Endothelial cell of umbilical vein (primary cell): ENCODE measurements around the gene GLI3. TPM values are rescaled to one million over a fixed set of nuclear protein-coding genes. Genes with fewer than 3 reads are reported as not detected.

Source experiments
- BruUV-seq: library from RNA; stranded (reverse); fragments of 400-500 nt; replicated peaks from 2 replicates; lab custom pipeline; 2021; lab: Mats Ljungman, UMichigan
- CTCF ChIA-PET: fragments of 300-600, 350-600 bp; sonication (Branson Sonifier 250); formaldehyde crosslinking; loops from one replicate; lab custom pipeline; 2021; ENCODE audit warnings: antibody characterized with exemption, inconsistent platforms; lab: Charles Lee
- POLR2A ChIA-PET: fragments of 300-600, 350-600 bp; sonication (Branson Sonifier 250); formaldehyde crosslinking; loops from one replicate; lab custom pipeline; 2021; ENCODE audit warnings: antibody characterized with exemption, inconsistent platforms; lab: Charles Lee
- DNase-seq: peaks from one replicate; pipeline ENCODE4 v3.0.0-alpha.2; 2011; ENCODE audit warnings: low read depth, low spot score
- FAIRE-seq: peaks from 2 replicates; lab custom pipeline; 2011; peaks lifted over from hg19 to GRCh38; lab: Jason Lieb, UNC
- H2AFZ ChIP-seq: 2 replicates; pipeline ENCODE4 v1.6.0; 2012; ENCODE audit warnings: low read depth, low read length, control low read depth, inconsistent platforms
- H3K27ac ChIP-seq: 2 replicates; pipeline ENCODE4 v1.5.1; 2011; ENCODE audit warnings: low read depth, mild to moderate bottlenecking, control low read depth, low read length, moderate library complexity; ENCODE audit not compliant: insufficient read depth
- H3K27me3 ChIP-seq, 2 experiments: 2 replicates each; pipeline versions ENCODE4 v1.6.0 to v1.6.1; 2011; ENCODE audit warnings: low read length in 2 of 2, mixed read lengths in 1 of 2; ENCODE audit not compliant: control insufficient read depth in 2 of 2, insufficient read depth in 2 of 2
- H3K36me3 ChIP-seq, 2 experiments: 2 replicates in 1 of 2; 3 replicates in 1 of 2; pipeline ENCODE4 v1.5.1; 2011; ENCODE audit warnings: low read length in 2 of 2, mild to moderate bottlenecking in 1 of 2, moderate library complexity in 1 of 2; ENCODE audit not compliant: control insufficient read depth in 2 of 2, insufficient read depth in 2 of 2; ENCODE audit errors: extremely low read depth in 1 of 2
- H3K4me1 ChIP-seq: 3 replicates; pipeline ENCODE4 v1.5.1; 2011; ENCODE audit warnings: mild to moderate bottlenecking, low read length; ENCODE audit not compliant: control insufficient read depth, insufficient read depth; ENCODE audit errors: extremely low read depth
- H3K4me2 ChIP-seq: 2 replicates; pipeline ENCODE4 v1.6.1; 2011; ENCODE audit warnings: low read length, control low read depth, mixed read lengths; ENCODE audit not compliant: insufficient read depth
- H3K4me3 ChIP-seq, 3 experiments: fragments of 200-600 bp in 1 of 3; sonication (generic), shearing (Covaris generic) in 1 of 3; replicated peaks in 1 of 3; 2 replicates each; pipeline ENCODE4 v1.5.1; 2011 to 2016; ENCODE audit warnings: control low read depth in 3 of 3, low read length in 3 of 3, mild to moderate bottlenecking in 2 of 3, inconsistent platforms in 1 of 3, low read depth in 1 of 3, moderate library complexity in 1 of 3; ENCODE audit not compliant: insufficient read depth in 1 of 3
- H3K79me2 ChIP-seq: 2 replicates; pipeline ENCODE4 v1.6.0; 2012; ENCODE audit warnings: low read length, inconsistent platforms; ENCODE audit not compliant: control insufficient read depth, insufficient read depth
- H3K9ac ChIP-seq: replicated peaks from 2 replicates; pipeline ENCODE3; 2011; ENCODE audit warnings: low read length, control low read depth; ENCODE audit not compliant: insufficient read depth; ENCODE audit errors: extremely low read depth
- H3K9me1 ChIP-seq: replicated peaks from 3 replicates; pipeline ENCODE4 v1.6.0; 2011; ENCODE audit warnings: mild to moderate bottlenecking, low read length; ENCODE audit not compliant: control insufficient read depth, insufficient read depth; ENCODE audit errors: extremely low read depth
- H3K9me3 ChIP-seq: replicated peaks from 2 replicates; pipeline ENCODE4 v1.5.1; 2012; ENCODE audit warnings: low read length, inconsistent platforms; ENCODE audit not compliant: control insufficient read depth, insufficient read depth
- H4K20me1 ChIP-seq: replicated peaks from 2 replicates; pipeline ENCODE3; 2011; ENCODE audit warnings: mild to moderate bottlenecking, low read length; ENCODE audit not compliant: control insufficient read depth, insufficient read depth; ENCODE audit errors: extremely low read depth
- GATA2 ChIP-seq: IDR thresholded peaks from 2 replicates; pipeline ENCODE4 v1.7.0; 2011; ENCODE audit warnings: low read depth, mild to moderate bottlenecking, moderate library complexity, mixed read lengths, low read length; ENCODE audit not compliant: insufficient read length, insufficient read depth
- JUN ChIP-seq: IDR thresholded peaks from 2 replicates; pipeline ENCODE4 v1.6.1; 2011; ENCODE audit warnings: borderline replicate concordance, low read depth; ENCODE audit not compliant: insufficient read length, insufficient read depth
- MYC ChIP-seq: IDR thresholded peaks from one replicate; pipeline ENCODE4 v1.6.1; 2011; ENCODE audit warnings: mild to moderate bottlenecking, low read depth, low read length
- dilution Hi-C: fragments of 300-500 bp; cut with MboI; formaldehyde crosslinking; loops from one replicate; pipeline ENCODE4 v1.15.0; 2019; ENCODE audit warnings: low sequenced_read_pairs; ENCODE audit not compliant: extremely low pct_ligation_motif_present
- intact Hi-C: fragments of 100-400 bp; cut with micrococcal nuclease; formaldehyde crosslinking; loops from one replicate; pipeline ENCODE4 v1.10.0; 2022
- polyA plus RNA-seq, 4 experiments: library from polyadenylated mRNA; depleted of rRNA in 3 of 4; stranded (reverse) in 3 of 4; unstranded in 1 of 4; fragments of >200 nt; gene quantifications; 2 replicates each; pipeline versions ENCODE4 v1.2.1 to v1.2.3, GENCODE V29; 2011 to 2012; ENCODE audit warnings: missing spikeins in 1 of 4
- total RNA-seq: library from RNA; stranded (reverse); gene quantifications from 2 replicates; pipeline ENCODE4 v1.2.3, GENCODE V29; 2021
- TF ChIP-seq, protein P1 (sequence below), 2 donors: IDR thresholded peaks; 1 replicate in 1 of 2; 2 replicates in 1 of 2; pipeline ENCODE4 v1.5.1; 2011; ENCODE audit warnings: low read length in 2 of 2, mild to moderate bottlenecking in 2 of 2, moderate library complexity in 2 of 2, control low read depth in 1 of 2, inconsistent platforms in 1 of 2, low read depth in 1 of 2; ENCODE audit not compliant: insufficient read depth in 1 of 2; ENCODE audit errors: extremely low read depth in 1 of 2

Gene GLI3
- total and polyA plus RNA-seq, 2 donors (not counting 3 experiments of a cell fraction or from before 2014, with no cell fraction given), result 6.0 to 24.9 TPM

DNA sequence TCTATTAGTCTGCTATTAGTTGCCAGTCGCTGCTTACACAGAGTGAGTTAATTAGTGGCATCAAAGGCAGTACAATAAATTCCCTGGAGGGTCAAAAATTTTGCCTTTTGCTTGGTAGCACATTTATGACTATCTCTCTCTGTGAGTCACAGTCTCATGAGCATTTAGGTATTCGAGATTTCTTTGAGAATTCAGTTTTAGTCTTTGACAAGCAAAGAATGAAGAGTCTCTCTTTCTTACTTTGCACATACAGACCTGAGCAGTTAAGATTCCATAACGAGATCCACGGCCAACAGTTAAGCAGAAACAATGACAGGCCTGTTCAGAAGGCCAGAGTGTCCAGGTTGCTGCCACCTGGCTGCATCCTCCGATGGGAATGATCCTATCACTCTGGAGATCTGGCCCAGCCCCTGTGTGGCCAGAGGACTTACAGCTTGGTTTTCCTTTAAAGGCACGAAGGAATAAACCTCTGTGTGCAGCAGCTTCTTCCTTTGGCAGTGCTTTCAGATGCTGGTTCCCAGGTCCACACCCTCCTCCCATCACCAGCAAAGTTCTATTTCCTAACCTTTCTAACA, 80.6 kb downstream of the GLI3 start:
- Histone ChIP-seq H3K36me3 (no peaks in the 10 kb centered on the region), H3K9me3 (no peaks in the 10 kb centered on the region), H3K9ac (no peak overlapping the region), H4K20me1 (no peaks in the 10 kb centered on the region), H3K4me1 (no peaks in the 10 kb centered on the region), H2AFZ (no peak overlapping the region), H3K27ac (no peak overlapping the region), H3K27me3 (no peaks in the 10 kb centered on the region), H3K4me2 (no peak overlapping the region), H3K79me2 (no peaks in the 10 kb centered on the region), H3K9me1 (no peaks in the 10 kb centered on the region), H3K4me3 (no peak overlapping the region)
- no peak for DNase-seq
- no TSS peak for BruUV-seq
- dilution Hi-C loops (no loop called here), intact Hi-C loops (no loop called here)
- CTCF ChIA-PET, result interaction anchor here (2.2 kb wide), 1 partner anchor 179 kb away, joined by 5 read pairs; no protein-coding TSS in a partner anchor
- TF ChIP-seq, protein P1, sequence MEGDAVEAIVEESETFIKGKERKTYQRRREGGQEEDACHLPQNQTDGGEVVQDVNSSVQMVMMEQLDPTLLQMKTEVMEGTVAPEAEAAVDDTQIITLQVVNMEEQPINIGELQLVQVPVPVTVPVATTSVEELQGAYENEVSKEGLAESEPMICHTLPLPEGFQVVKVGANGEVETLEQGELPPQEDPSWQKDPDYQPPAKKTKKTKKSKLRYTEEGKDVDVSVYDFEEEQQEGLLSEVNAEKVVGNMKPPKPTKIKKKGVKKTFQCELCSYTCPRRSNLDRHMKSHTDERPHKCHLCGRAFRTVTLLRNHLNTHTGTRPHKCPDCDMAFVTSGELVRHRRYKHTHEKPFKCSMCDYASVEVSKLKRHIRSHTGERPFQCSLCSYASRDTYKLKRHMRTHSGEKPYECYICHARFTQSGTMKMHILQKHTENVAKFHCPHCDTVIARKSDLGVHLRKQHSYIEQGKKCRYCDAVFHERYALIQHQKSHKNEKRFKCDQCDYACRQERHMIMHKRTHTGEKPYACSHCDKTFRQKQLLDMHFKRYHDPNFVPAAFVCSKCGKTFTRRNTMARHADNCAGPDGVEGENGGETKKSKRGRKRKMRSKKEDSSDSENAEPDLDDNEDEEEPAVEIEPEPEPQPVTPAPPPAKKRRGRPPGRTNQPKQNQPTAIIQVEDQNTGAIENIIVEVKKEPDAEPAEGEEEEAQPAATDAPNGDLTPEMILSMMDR (IDR thresholded peaks at IDR 0.05; ENCODE audit: extremely low read depth in 1 of 2, insufficient read depth in 1 of 2, low read depth in 1 of 2, low read length in 2 of 2), result no peak
- no peak for TF ChIP-seq GATA2
- TF ChIP-seq MYC, result no peak
- TF ChIP-seq JUN, result no peak
- no peak for FAIRE-seq
- POLR2A ChIA-PET, result no interaction called here
